ENCODE measurements around the gene SNRPA.
A peak's percentile ranks its signal among the peaks of the same experiment; 100 is the strongest.

The SNRPA gene

DNA sequence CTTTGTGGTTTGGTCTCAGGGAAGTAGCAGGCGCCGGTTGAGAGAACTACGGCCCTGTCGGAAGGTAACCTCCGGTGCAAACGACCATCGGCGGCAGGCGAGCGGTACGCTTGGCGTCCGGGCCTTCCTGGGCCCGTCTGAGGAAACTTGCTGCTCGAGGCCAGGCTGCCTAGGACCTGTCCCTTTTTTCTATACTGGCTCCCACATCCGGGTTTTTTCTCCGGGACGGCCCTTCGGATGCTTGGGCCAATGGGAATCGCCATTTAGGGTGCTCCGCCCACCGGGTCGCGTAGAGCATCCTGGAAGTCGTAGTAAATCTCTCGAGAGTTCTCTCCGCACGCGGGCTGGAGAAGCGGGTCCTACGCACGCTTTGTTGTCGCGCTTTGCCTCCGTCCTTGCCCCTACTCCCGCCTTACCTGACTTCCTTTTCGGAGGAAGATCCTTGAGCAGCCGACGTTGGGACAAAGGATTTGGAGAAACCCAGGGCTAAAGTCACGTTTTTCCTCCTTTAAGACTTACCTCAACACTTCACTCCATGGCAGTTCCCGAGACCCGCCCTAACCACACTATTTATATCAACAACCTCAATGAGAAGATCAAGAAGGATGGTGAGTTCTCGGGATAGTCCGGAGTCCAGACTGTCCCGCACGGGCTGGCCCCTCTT is at the start of gene SNRPA:
TSS of gene SNRPA (plus strand) at position 330 of the 664 bp plus-strand sequence. CDS start at position 536, 206 bp downstream.
- DNase-seq = peak; percentile 98

DNA sequence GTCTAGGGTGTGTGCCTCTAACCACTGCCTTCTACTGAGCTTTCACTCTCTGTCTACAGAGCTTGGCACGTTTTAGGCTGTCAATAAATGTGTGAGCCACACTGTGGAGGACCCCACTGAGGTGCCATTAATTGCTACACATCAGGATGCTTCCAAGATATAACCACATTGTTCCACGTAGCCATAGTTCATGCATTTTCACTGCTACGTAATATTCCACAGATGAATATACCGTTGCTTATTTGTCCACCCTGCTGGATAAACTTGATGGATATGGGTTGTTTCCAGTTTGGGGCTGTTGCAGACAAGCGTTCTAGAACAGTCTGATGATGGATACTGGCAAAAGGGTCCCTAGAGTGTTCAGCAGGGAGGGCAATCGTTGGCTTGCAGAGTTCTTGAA is 49.2 kb upstream of the SNRPA start:
- DNase-seq = no peak

DNA sequence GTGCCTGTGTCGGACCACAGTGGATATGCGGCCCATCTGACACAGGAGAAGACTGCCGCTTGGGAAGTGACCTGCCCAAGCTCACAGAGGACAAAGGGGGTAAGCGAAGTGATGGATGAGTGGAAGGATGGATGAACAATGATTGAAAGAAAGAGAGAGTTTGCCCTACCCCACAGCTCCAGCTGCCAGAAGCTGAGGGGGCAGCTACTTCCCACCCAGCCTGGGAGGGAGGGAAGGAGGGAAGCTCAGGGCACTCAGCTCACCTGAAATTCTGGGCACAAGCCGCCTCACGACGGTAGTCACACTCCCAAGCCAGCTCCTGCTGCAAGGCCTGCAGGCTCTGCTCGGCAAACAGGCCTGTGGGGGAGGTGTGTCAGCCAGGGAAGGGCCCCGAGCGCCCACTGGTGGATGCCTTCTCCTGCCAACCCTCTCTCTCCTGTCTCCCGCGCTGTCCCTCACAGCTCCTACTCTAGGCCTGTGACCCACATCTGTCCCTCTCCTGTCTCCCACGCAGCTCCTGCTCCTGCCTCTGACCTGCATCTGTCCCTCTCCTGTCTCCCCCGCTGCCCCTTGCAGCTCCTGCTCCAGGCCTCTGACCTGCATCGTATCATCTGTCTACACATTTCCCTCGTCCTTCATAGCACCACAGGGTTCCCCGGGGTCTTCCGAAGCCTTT is 48.5 kb upstream of the SNRPA start:
- no peak for DNase-seq

DNA sequence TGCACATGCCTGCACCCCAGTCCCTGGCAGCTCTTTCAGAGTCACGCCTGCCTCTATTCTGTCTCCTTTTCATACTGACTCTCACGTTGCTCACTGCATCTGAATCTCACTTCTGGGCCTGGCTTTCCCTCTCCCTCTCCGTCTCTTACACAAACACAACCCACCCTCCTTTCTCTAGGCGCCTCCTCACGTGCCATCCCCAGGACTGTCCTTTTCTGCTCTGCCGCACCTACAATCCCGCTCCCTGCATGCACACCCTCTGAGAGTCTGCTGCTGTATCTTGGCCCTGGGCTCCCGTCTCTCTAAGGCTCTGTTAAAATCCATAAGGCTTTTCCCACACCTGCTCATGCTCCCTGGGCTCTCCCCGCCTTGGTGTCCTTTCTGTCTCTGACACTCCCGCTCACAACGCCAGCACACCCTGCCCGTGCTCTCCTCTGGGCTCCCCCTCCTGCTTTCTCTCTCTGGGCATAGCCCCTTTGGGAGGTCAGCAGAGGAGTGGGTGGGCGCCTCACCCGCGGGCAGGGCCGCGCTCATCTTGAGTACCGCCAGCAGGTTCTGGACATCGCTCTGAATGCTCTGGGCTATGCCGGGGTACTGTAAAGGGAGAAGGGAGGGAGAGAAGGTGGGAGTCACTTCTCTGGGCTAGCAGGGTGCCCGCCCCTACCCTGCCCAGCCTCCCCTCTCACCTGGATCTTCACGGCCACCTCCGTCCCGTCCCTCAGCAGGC is 47.8 kb upstream of the SNRPA start:
- no peak for DNase-seq

DNA sequence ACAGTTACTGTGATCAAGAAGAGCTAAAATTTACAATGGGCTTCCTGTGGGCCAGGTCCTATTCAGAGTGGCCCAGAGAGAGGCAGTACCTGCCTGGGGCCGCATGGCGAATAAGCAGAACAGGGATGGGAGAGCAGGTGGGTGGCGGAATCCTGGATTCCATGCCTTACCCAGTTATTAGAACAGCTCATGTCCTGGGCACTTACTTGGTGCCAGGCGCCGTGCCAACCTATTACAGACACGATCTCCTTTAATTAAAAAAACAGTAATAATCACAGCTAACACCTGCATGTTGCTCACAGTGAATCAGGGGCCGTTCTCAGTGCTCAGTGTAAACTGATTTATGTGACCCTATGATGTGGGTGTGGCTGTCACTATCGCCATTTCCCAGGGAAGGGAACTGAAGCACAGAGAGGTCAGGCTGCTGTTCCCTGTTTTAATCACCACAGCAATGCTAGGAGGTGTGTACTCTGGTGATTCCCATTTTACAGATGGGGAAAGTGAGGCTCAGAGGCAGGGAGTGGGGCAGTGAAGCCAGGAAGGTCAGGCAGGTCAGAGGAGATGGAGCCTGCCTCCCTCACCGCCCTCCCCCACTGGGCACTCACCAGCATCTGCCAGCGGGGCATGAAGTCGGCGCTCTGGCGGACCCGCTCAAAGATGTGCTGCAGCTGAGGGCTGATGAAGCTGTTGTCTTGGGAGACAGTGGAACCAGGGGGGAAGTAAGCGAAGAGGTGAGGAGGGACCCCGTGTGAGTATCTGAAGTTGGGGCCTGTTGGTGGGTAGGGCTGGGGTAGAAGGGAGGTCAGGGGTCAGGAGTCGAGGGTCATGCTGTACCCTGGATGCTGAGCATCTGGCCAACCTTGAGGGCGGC is 46.3 kb upstream of the SNRPA start:
- DNase-seq = no peak

DNA sequence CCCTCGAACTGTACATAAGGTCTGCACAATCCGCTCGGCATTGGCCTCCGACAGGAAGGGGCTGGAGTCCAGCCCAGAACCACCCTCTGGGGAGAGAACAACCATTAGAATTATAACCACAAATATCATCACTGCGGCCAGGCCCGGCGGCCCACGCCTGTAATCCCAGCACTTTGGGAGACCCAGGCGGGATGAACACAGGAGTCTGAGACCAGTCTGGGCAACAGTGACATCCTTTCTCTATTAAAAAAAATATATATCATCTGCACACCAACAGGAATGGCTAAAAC is 45.7 kb upstream of the SNRPA start:
- no peak for DNase-seq

DNA sequence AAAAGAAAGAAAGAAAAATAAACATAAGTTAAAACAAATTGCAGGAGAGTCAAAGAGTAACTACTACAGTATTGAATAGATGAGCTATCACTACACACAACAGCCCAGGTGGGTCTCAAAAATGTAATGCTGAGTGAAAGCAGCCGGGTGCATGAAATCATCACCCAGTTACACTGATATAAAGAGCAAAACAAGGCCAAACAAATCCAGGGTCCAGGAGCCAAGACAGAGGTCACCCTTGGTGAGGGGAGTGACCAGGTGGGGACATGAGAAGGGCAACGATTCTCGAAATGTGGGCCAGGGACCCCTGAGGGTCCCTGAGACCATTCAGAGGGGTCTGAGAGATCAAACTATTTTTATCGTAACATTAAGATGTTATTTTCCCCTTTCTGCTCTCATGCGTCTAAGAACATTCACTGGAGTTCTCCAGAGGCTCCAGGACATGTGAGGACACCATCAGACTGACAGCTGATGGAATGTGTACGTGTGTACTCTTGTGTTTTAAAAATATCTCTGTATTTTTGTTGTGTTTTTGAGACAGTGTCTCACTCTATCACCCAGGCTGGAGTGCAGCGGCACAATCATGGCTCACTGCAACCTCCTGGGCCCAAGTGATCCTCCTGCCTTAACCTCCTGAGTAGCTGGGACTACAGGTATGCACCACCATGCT is 44.9 kb upstream of the SNRPA start:
- DNase-seq = no peak

DNA sequence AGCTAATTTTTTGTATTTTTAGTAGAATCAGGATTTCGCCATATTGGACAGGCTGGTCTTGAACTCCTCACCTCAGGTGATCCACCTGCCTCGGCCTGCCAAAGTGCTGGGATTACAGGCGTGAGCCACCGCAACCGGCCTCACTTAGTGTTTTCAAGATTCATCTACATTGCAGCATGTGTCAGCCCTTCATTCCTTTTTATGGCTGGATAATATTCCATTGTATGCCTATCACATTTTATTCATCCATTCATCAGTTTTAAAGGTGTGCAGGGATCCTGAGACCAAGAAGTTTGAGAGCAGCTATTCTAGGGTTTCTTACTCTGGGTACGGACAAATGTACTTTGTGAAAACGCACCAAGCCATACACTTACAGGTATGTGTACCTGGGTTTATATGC is 43.4 kb upstream of the SNRPA start:
- DNase-seq = no peak

DNA sequence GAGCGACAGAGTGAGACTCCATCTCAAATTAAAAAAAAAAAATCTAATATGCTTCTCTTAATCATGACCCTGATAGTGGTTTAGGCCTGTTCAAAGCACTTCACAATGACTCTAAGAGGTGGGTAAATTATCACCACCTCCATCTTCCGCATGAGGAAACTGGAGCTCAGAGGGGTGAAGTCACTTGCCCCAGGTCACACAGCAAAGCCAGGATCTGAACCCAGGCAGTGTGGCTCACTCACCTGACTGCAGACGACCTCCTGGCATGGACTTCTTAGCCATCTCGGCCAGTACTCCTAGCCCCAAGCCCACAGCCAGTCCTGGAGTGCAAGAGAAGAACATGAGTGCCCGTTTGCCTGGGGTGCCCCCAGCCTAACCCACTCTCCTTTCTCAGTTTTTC is 41.2 kb upstream of the SNRPA start:
- no peak for DNase-seq

DNA sequence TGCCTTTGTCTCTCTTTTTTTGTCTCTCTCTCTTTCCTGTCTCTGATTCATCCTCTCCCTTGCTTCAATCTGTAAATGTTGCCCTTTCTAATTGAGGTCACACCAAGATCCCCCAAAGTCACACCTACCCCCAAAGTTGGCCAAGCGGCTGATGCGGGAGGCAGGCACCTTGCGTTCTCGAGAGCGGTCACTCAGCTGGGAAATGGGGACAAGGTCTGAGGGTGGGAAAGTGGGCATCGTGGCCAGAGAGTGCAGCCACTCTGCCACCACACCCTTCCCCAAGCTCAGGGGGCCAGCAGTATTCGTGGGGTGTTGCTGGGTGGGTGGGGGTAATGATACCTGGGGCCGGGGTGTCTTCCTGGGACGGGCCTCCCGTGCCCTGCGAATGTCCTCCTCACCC is 37.1 kb upstream of the SNRPA start:
- no peak for DNase-seq

DNA sequence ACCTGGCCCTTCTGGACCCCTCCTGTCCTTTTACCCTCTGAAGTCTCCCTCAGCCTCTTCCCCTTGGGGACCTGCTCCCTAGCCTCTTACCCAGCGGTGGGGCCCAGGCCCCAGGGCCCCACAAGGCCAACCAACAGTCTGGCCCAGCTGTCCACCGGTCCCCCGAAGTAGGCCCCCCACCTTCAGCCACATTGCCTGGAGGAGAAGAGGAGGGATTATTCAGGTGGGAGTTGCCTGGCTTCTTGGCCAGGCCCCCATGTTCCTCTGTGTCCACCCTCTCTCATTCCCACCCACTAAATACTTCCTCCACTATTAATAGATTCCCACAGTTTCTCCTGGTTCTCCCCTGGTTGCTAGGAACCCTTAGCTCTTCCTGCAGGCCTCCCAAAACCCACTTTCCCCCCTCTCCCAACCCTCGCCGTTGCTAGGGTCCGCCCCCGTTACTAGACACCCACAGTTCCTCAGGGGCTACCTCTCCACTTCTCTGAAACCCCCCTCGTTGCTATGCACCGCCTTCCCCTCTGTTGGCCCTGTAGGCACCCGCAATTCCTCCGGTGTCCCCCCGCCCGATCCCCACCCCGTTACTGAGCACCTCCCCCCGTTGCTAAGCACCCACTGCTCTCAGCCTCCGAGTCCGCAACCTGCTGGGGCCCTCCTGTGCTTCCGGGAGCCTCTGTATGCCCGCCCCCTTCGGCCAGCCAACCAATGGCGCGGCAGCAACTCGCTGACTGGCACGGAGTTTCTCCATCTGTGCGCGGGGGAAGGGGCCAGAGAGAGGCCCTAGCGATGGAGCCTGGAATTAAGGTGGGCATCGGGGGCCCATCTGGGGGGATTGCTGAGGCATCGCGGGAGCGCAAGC is 36.3 kb upstream of the SNRPA start:
- DNase-seq = peak; percentile 96

DNA sequence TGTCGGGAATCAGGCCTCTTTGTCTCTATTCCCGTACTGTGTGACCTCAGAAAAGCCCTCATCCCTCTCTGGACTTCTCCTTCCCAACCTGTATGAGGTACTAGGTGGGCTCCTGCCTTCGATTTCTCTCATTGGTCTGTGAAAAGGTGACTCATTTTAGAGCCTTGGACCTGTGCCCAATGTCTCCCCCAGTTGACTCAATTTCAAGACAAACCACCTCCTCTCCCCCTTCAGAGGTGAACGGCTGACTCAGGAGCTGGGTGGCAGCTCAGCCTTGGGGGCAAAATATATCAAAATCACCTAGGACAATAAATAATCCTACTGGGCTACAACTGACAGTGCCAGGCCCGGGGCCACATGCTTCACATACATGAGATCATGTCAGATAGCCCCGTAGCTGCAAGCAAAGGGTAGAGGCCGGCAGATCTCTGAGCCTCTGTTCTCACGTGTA is 34.9 kb upstream of the SNRPA start:
- DNase-seq = peak; percentile 68

DNA sequence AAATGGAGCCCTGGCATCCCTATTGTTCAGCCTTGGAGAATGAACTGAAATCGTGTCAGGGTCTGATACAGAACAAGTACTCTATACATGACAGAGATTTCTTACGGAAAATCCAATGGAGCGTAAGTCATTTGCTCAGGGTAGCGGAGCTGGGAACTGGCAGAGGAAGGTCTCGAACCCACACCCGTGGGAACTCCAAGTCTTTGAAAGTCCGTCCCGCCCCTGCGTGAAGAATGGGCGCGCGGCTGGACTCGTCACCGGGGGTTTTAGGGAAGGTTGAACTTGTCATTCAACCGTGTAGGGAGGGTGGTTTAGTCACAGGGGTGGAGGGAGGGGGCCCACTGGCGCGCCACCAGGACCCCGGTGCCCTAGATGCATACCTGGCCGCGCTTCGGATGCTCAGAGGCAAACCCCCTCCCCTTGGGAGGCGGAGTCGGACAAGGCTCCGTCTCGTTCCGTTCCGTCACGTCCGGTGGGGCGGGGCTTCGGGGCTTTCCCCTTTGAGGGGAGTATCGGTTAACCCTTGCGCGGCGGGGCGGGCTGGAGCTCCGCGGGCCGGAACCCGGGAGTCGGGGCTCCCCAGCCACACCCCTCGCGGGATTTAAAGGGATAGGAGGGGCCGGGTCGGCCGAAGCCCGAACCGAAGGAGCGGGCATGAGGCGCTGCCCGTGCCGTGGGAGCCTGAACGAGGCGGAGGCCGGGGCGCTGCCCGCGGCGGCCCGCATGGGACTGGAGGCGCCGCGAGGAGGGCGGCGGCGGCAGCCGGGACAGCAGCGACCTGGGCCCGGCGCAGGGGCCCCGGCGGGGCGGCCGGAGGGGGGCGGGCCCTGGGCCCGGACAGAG is 34.3 kb upstream of the SNRPA start, which contains the start of the genes COQ8B and ITPKC:
TSS of gene COQ8B (minus strand) at position 405 of the 843 bp plus-strand sequence. CDS start 2,254 bp downstream, outside the sequence.
TSS of gene ITPKC (plus strand) at position 631 of the 843 bp plus-strand sequence. CDS start at position 655, 24 bp downstream.
- DNase-seq = peak; percentile 99

DNA sequence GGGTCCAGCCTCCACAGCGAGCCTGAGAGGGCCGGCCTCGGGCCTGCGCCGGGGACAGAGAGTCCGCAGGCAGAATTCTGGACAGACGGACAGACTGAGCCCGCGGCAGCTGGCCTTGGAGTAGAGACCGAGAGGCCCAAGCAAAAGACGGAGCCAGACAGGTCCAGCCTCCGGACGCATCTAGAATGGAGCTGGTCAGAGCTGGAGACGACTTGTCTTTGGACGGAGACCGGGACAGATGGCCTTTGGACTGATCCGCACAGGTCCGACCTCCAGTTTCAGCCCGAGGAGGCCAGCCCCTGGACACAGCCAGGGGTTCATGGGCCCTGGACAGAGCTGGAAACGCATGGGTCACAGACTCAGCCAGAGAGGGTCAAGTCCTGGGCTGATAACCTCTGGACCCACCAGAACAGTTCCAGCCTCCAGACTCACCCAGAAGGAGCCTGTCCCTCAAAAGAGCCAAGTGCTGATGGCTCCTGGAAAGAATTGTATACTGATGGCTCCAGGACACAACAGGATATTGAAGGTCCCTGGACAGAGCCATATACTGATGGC is 33.6 kb upstream of the SNRPA start:
- DNase-seq = no peak

DNA sequence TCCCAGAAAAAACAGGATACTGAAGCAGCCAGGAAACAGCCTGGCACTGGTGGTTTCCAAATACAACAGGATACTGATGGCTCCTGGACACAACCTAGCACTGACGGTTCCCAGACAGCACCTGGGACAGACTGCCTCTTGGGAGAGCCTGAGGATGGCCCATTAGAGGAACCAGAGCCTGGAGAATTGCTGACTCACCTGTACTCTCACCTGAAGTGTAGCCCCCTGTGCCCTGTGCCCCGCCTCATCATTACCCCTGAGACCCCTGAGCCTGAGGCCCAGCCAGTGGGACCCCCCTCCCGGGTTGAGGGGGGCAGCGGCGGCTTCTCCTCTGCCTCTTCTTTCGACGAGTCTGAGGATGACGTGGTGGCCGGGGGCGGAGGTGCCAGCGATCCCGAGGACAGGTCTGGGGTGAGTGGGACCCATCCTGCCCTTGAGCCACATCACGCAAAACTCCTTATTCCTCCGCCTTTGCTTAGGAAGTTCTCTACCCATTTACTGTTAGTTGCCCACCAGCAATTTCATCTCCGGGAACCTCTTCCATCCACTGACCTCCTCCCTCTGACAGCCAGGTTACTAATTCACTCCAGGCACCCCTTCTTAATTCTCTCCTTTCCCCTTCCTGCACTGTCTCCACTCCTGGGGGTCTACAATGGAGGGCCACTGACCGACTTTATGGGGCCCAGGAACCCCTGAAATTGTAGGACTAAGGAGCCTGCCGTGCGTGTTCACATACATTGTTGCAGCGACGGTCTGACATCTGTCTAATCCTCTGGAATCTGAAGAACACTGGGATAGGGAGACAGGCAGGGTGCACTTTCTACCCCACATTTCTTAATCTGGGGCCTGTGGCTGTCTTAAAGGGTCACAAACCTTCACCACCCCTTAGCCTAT is 32.9 kb upstream of the SNRPA start:
- DNase-seq = no peak

DNA sequence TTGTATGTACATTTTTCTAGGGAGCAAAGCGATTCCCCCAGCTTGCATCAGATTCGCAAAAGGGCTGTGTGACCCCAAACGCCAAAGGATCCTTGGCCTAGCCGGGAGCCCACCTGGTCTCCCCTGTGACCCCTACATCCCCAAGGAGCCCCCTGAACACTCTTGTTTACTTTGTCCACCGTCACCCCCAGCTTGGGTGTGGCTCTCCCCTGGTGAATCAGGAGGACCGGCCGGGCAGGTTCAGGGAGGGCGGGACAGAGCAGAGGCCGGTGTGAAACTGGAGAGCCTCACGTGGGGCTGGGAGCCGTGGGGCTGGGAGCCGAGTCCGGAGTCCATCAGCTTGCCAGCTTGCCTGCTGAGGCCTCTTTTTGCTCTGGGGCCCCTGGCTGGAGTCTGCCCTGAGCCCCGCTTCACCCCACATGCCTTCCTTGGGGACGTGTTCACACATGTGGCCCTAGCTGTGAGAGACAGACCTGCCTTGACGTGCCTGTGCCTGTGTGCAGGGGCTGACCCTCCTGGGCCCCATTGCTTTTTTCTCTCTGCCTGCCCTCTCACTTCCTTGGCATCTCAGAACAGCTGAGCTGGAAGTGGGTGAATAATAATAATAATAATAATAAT is 32.1 kb upstream of the SNRPA start:
- no peak for DNase-seq

DNA sequence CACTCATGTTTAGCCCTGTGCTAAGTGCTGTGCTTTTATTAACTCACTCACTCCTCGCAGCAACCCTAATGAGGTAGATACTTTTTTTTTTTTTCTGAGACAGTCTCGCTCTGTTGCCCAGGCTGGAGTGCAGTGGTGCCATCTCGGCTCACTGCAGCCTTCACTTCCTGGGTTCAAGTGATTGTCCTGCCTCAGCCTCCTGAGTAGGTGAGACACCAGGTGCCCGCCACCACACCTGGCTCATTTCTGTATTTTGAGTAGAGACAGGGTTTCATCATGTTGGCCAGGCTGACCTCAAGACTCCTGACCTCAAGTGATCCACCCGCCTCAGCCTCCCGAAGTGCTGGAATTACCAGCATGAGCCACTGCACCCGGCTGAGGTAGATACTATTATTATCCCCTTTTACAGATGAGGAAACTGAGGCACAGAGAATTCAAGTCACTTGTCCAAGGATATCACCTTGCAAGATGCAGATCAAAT is 31.5 kb upstream of the SNRPA start:
- no peak for DNase-seq

DNA sequence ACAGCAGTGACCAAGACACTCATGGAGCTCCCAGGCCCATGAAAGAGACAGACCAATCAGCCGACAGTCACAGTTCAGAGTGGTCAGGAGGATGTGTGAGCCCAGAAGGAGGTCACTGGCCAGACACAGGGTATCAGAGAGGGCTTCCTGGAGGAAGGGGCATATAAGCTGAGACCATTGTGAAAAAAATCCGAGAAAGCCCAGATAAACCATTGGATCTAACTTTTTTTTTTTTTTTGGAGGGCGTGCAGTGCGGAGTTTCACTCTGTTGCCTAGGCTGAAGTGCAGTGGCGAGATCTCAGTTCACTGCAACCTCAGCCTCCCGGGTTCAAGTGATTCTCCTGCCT is 29.9 kb upstream of the SNRPA start:
- DNase-seq = no peak
